Stimulated activated naive B cell treated with anti-CD40 and anti-IgM and Interleukin-4, amounts not matched to agents 10 μg/mL and 1 μg/mL and 100 μg/mL, for 72 hours (primary cell): ENCODE results near the gene TNFRSF8.

ENCODE experiments used
- ATAC-seq, 2 donors: fragments of 150-1000 bp; cut with Tn5 transposase; replicated peaks; 2 replicates each; pipeline ENCODE4 v1.10.0; 2021; ENCODE audit warnings: moderate library complexity in 1 of 2
- DNase-seq: peaks from one replicate; pipeline ENCODE4 v3.0.0; 2021
- H3K27ac Mint-ChIP-seq: one replicate; pipeline ENCODE4 v1.8.0; 2022; ENCODE audit warnings: mild to moderate bottlenecking, mixed read lengths
- H3K27me3 Mint-ChIP-seq, 2 donors: one replicate each; pipeline ENCODE4 v1.8.0; 2022; ENCODE audit warnings: mixed read lengths in 2 of 2
- H3K36me3 Mint-ChIP-seq, 2 donors: one replicate each; pipeline ENCODE4 v1.8.0; 2022; ENCODE audit warnings: mixed read lengths in 2 of 2, mild to moderate bottlenecking in 1 of 2
- H3K4me1 Mint-ChIP-seq, 2 donors: one replicate each; pipeline ENCODE4 v1.8.0; 2022; ENCODE audit warnings: mixed read lengths in 2 of 2, mild to moderate bottlenecking in 1 of 2
- H3K4me3 Mint-ChIP-seq, 2 donors: one replicate each; pipeline ENCODE4 v1.8.0; 2022; ENCODE audit warnings: mild to moderate bottlenecking in 2 of 2, mixed read lengths in 2 of 2, moderate library complexity in 1 of 2
- H3K9me3 Mint-ChIP-seq, 2 donors: one replicate each; pipeline ENCODE4 v1.8.0; 2022; ENCODE audit warnings: mixed read lengths in 2 of 2, mild to moderate bottlenecking in 1 of 2

TNFRSF8 gene

DNA sequence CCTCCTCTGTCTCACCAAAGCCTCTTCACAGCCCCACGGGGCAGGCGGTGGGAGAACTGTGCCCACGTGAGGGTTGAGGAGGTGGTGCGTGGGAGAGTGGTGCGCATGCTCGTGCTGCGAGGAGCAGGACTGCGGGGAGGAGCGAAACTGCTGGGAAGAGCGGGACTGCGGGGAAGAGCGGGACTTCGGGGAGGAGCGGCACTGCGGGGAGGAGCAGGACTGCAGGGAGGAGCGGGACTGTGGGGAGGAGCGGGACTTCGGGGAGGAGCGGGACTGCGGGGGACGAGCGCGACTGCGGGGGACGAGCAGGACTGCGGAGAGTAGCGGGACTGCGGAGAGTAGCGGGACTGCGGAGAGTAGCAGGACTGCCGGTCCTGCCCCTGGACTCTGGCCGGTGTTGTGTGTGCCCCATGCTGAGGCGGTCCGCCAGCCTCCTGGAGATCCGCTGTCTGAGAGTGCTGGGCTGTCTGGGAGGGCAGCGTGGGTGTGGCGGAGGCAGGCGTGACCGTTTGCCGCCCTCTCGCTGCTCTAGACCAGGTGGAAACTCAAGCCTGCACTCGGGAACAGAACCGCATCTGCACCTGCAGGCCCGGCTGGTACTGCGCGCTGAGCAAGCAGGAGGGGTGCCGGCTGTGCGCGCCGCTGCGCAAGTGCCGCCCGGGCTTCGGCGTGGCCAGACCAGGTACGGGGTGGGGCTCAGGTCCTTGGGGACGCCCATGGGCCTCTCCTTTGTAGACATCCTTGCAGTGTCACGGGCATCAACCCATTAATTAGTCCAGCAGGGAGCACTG lies 128.3 kb downstream of the TNFRSF8 start:
- no peak overlapping the region for H3K4me3 Mint-ChIP-seq
- no peak for ATAC-seq
- DNase-seq: no peak
- H3K27ac Mint-ChIP-seq: peak overlapping the region; percentile 62
- H3K4me1 Mint-ChIP-seq: peaks cover 28 to 60% of the 10 kb centered on the region in 2 donors
- no peaks in the 10 kb centered on the region for H3K9me3 Mint-ChIP-seq
- H3K36me3 Mint-ChIP-seq: peaks cover 60 to 77% of the 10 kb centered on the region in 2 donors
- H3K27me3 Mint-ChIP-seq: no peaks in the 10 kb centered on the region
